ENCODE data around the gene JAML. TPM values are rescaled to one million over a fixed set of nuclear protein-coding genes. Genes with fewer than 3 reads are reported as not detected.

JAML gene
- total and polyA plus RNA-seq, 2 of the 4 experiments (the other 2 are of a cell fraction), result not detected

GRCh38 chr11:118212131-118212725, 12.6 kb downstream of the JAML start:
- H2BK20ac ChIP-seq (ENCODE audit: low read depth, low read length), result no peak overlapping the region
- no peaks in the 10 kb centered on the region for H3K9me1 ChIP-seq (ENCODE audit: insufficient read depth, low read length)
- dilution Hi-C loops (cut with HindIII; ENCODE audit: low sequenced_read_pairs, unreplicated experiment), result no loop called here
- no peak for TF ChIP-seq MAFK (IDR thresholded peaks at IDR 0.05; ENCODE audit: low read depth, low read length)
- no peak overlapping the region for H2BK120ac ChIP-seq (ENCODE audit: low read depth, low read length)
- ChIA-PET CTCF (no interaction called here), POLR2A (ENCODE audit: unreplicated experiment) (no interaction called here)
- no peak for ATAC-seq (ENCODE audit: low read depth)
- H4K8ac ChIP-seq (ENCODE audit: low read depth in 2 of 2, low read length in 2 of 2), result no peak overlapping the region
- in situ Hi-C loops (cut with MboI; ENCODE audit: low sequenced_read_pairs), result no loop called here
- H2AFZ ChIP-seq (replicated peaks; ENCODE audit: low read length, poor library complexity), result no peak overlapping the region
- intact Hi-C loops (cut with micrococcal nuclease), result no loop called here
- H3K27ac ChIP-seq (ENCODE audit: insufficient read depth, low read length), result no peak overlapping the region
- no peak for DNase-seq
- H2AK5ac ChIP-seq (ENCODE audit: low read depth, low read length), result no peak overlapping the region
- no peak overlapping the region for H3K56ac ChIP-seq (ENCODE audit: extremely low read depth, insufficient read depth, low read length)
- no peaks in the 10 kb centered on the region for H4K20me1 ChIP-seq (ENCODE audit: insufficient read depth, low read length)
- peaks cover 23% of the 10 kb centered on the region for H3K27me3 ChIP-seq (ENCODE audit: control insufficient read depth, insufficient read depth, low read length)
- no peaks in the 10 kb centered on the region for H3K79me1 ChIP-seq (ENCODE audit: low read depth in 1 of 2, low read length in 2 of 2)
- no peak overlapping the region for H2AK9ac ChIP-seq (replicated peaks; ENCODE audit: low read depth, low read length, poor library complexity)
- no peak overlapping the region for H4K5ac ChIP-seq (ENCODE audit: low read depth, low read length)
- no peaks in the 10 kb centered on the region for H3K36me3 ChIP-seq (ENCODE audit: control insufficient read depth, insufficient read depth, low read length)
- H3K9ac ChIP-seq (ENCODE audit: low read depth, low read length), result no peak overlapping the region
- no TSS peak for BruUV-seq (replicated peaks)
- no peaks in the 10 kb centered on the region for H3K4me1 ChIP-seq (ENCODE audit: control insufficient read depth, insufficient read depth, low read length)
- 27% methylated on average over 3 of the region's 7 CpGs; no CpG with 5 or more reads in 1 of the 2 experiments for WGBS, 2 experiments (ENCODE audit: extremely low coverage in 2 of 2, insufficient read length in 1 of 2)
- H3K14ac ChIP-seq (replicated peaks; ENCODE audit: low read depth, low read length), result no peak overlapping the region
- no peak overlapping the region for H3K23ac ChIP-seq (ENCODE audit: low read depth, low read length)
- H3K4me3 ChIP-seq (ENCODE audit: insufficient read depth, low read depth, low read length), result no peak overlapping the region
- no peak overlapping the region for H2BK15ac ChIP-seq (ENCODE audit: low read depth, low read length)
- H3K4ac ChIP-seq (ENCODE audit: low read depth, low read length), result no peak overlapping the region
- H4K91ac ChIP-seq (ENCODE audit: insufficient read depth, low read depth, low read length), result no peak overlapping the region
- H3K18ac ChIP-seq (ENCODE audit: low read depth, low read length), result no peak overlapping the region
- no peak overlapping the region for H3K4me2 ChIP-seq (ENCODE audit: low read depth, low read length)
- H2BK5ac ChIP-seq (ENCODE audit: low read depth, low read length, poor library complexity, severe bottlenecking), result no peak overlapping the region
- H3K9me3 ChIP-seq (ENCODE audit: control insufficient read depth, insufficient read depth, low read length), result no peaks in the 10 kb centered on the region
